Epithelial cell of proximal tubule (primary cell): ENCODE measurements around the gene RNGTT. TPM values are rescaled to one million over a fixed set of nuclear protein-coding genes. Genes with fewer than 3 reads are reported as not detected.

Experiments used
- DNase-seq: peaks from one replicate; pipeline ENCODE4 v3.0.0-alpha.2; 2011; ENCODE audit warnings: low read depth
- H3K4me3 ChIP-seq: 2 replicates; pipeline ENCODE4 v1.5.1; 2011; ENCODE audit warnings: low read depth, mild to moderate bottlenecking, low read length
- total RNA-seq: library from RNA; depleted of rRNA; stranded (reverse); fragments of >200 nt; gene quantifications from 2 replicates; pipeline ENCODE4 v1.2.3, GENCODE V29; 2015
- TF ChIP-seq, protein P1 (sequence below): conservative IDR thresholded peaks from 2 replicates; pipeline ENCODE4 v1.5.1; 2012; ENCODE audit warnings: low read depth, mild to moderate bottlenecking, low read length

Gene RNGTT
- total RNA-seq, 1 donor from 2014 or later: 17.6 TPM

DNA sequence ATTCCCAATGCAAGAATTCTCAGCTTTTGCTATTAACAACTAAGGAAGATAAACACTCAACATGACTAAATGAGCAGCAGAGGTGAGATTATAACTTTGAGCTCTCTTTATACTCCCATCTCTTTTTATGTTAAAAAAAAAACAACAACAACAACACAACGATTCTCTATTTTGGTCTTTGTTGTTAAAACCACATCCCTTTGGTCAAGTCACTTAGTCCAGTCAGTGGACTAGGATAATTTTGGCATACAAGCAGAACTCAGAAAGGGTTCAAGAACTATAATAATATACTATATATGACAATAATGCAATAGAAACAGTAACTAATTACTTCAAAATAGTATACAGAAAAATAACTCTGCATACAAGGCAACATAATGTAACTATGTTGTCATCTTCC lies 312.4 kb downstream of the RNGTT start:
- DNase-seq: no peak
- H3K4me3 ChIP-seq: no peak overlapping the region
- TF ChIP-seq, protein P1, sequence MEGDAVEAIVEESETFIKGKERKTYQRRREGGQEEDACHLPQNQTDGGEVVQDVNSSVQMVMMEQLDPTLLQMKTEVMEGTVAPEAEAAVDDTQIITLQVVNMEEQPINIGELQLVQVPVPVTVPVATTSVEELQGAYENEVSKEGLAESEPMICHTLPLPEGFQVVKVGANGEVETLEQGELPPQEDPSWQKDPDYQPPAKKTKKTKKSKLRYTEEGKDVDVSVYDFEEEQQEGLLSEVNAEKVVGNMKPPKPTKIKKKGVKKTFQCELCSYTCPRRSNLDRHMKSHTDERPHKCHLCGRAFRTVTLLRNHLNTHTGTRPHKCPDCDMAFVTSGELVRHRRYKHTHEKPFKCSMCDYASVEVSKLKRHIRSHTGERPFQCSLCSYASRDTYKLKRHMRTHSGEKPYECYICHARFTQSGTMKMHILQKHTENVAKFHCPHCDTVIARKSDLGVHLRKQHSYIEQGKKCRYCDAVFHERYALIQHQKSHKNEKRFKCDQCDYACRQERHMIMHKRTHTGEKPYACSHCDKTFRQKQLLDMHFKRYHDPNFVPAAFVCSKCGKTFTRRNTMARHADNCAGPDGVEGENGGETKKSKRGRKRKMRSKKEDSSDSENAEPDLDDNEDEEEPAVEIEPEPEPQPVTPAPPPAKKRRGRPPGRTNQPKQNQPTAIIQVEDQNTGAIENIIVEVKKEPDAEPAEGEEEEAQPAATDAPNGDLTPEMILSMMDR: no peak

DNA sequence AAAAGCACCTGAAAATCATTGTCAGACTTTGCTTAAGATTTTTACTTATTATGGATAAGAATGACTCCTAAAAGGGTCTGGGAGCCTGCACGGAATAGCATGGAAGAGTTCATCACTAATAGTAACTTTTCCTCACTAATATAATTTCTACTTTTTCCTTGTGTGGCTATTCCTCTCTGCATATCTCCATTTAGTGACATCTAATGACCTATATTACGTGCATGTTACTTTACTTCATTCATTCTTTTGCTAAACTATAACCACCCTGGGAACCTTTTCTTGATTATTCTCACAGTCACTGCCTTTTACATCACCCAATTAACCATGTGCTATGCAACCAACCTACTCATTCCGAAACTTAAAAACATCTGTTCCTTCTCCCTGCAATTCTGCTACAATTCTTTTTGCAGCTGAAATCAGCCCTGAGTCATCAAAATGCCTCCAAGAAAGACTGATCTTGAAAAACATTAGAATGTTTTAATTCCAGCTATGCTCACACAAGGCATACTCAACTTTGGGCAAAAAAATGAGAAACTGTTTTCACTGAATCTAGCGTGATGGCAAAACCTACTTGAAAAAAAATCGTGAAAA lies 313.3 kb downstream of the RNGTT start:
- H3K4me3 ChIP-seq: no peak overlapping the region
- TF ChIP-seq, protein P1: no peak
- peak; percentile 46 for DNase-seq

DNA sequence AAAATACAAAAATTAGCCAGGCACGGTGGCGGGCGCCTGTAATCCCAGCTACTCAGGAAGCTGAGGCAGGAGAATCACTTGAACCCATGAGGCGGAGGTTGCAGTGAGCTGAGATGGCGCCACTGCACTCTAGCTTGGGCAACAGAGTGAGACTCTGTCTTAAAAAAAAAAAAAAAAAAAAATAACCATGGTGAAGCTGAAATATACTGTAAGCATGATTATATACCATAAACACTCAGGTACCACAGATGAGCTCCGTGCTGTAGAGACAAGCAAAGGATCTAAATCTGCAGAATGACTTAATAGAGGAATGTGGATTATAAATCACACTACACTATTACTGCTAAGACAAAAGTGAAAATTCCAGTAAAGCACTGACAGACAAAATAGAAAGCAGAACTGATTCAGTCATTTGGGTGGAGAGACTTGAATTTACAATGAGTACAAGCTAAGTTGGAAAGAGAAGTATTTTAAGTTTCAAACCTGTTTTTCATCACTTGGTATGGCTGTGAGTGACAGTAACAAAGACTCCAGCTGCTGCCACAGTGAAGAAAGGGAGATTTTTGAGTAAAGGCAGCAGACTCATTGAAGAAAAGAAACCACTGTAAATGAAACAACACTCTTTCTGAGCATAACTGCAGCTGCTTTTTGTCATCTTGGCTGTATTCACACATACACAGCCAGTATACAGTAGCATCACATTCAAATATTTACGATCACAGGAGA lies 322.1 kb downstream of the RNGTT start:
- H3K4me3 ChIP-seq: no peak overlapping the region
- TF ChIP-seq, protein P1: no peak
- DNase-seq: no peak

DNA sequence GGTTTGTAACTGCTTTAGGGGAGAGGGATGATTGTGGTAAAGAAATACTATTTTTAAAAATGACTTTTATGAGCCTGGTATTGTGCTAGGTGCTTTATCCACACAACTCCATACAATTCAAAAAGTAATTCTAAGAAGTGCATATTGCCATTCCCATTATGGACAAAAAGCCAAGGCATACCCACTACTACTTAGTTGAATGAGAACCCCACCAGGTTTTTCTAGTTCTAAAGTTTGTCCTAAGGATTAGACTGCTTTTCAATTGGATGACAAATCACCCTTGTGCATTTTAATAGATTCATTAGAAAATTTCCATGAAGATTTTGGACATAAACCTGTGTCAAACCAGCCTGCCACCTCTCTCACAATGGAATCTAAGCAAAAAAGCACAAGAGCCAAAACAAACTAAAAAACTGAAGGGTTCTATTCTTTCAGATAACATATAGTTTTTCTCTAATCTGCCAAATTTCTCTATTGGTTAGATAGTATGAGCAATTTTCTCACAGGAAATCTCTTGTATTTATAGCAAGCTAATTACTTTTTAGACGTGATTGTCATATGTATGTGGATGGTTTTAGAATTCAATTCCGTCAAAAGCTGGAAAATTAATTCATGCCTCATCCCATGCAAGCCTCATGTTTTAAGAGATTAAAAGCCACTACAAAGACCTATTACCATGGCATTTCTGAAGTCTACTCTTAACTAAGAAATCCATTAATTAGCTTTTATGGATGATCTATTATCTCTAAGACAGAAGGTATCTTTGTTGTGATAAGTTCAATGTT lies 325.5 kb downstream of the RNGTT start:
- no peak overlapping the region for H3K4me3 ChIP-seq
- TF ChIP-seq, protein P1: no peak
- DNase-seq: no peak

DNA sequence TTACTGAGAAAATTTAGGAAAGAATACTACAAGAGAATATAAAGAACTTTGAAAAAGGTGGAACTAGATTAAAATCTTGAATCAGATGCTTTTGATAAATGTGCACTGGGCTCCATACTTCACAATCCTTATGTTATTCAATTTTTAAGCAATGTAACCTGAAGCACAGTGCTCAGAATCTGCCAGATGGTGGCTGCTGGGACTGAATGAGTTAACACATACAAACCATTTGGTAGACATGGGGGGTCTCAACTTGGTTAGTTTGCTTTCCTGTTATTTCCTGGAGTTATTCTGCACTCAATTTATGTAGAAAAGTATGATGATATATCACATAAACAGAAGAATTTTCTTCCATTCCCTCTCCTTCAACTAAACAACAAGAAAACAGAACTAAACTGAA lies 326.5 kb downstream of the RNGTT start:
- TF ChIP-seq, protein P1: no peak
- DNase-seq: no peak

DNA sequence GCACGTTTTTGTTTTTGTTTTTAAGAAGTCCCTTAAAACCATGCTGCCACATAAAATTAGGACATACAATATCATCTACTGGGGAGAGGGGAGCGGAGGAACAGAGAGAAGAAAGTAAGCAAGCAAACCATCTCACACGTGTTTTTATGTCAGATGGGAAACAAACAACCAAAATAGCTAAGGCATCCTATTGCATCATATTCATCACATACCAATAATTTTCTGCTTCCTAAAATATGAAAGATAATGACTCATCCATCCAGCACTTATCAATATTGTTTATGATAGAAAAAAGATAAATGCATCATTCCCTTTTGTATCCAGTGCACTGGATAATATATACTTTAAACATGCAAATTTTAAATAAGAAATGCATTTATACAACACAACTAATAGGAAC lies 329.6 kb downstream of the RNGTT start:
- no peak overlapping the region for H3K4me3 ChIP-seq
- TF ChIP-seq, protein P1: no peak
- no peak for DNase-seq

More for the DNA sequence above, 326.5 kb downstream of the RNGTT start:
- no peak overlapping the region for H3K4me3 ChIP-seq
